GM23338 (cell line): ENCODE measurements around the gene NCKAP5. TPM values are rescaled to one million over a fixed set of nuclear protein-coding genes. Genes with fewer than 3 reads are reported as not detected.

ENCODE experiments used
- ATAC-seq: fragments of 200-7000 bp; cut with Tn5 transposase; 3 replicates; pipeline ENCODE4 v1.9.1; 2020
- DNase-seq: peaks from one replicate; pipeline ENCODE4 v3.0.0-alpha.2; 2015; ENCODE audit warnings: low spot score
- H2AFZ ChIP-seq: fragments of 200-600 bp; sonication (generic); 2 replicates; pipeline ENCODE4 v1.8.0; 2016; ENCODE audit warnings: antibody characterized with exemption, mild to moderate bottlenecking, moderate library complexity
- H3F3A ChIP-seq: fragments of 200-600 bp; sonication (generic); replicated peaks from 2 replicates; pipeline ENCODE4 v1.8.0; 2017; ENCODE audit warnings: antibody characterized with exemption, mixed run types, low read depth
- H3K27ac ChIP-seq: fragments of 200-600 bp; sonication (generic); 2 replicates; pipeline ENCODE4 v1.6.1; 2016; ENCODE audit warnings: low read depth
- H3K27me3 ChIP-seq: fragments of 200-600 bp; sonication (generic); 2 replicates; pipeline ENCODE4 v1.8.0; 2016; ENCODE audit warnings: mild to moderate bottlenecking, mixed run types, moderate library complexity; ENCODE audit not compliant: insufficient read depth
- H3K36me3 ChIP-seq: fragments of 200-600 bp; sonication (generic); 2 replicates; pipeline ENCODE4 v1.8.0; 2016; ENCODE audit warnings: mild to moderate bottlenecking; ENCODE audit not compliant: insufficient read depth
- H3K4me1 ChIP-seq: fragments of 200-600 bp; sonication (generic); 2 replicates; pipeline ENCODE4 v1.8.0; 2016; ENCODE audit warnings: mild to moderate bottlenecking, moderate library complexity; ENCODE audit not compliant: insufficient read depth
- H3K4me2 ChIP-seq: fragments of 200-600 bp; sonication (generic); 2 replicates; pipeline ENCODE4 v1.7.1; 2017; ENCODE audit warnings: mixed run types
- H3K4me3 ChIP-seq: fragments of 200-600 bp; sonication (generic); 2 replicates; pipeline ENCODE4 v1.6.1; 2016; ENCODE audit warnings: mixed run types
- H3K79me2 ChIP-seq: fragments of 200-600 bp; sonication (generic); replicated peaks from 2 replicates; pipeline ENCODE4 v1.8.0; 2017; ENCODE audit warnings: mild to moderate bottlenecking; ENCODE audit not compliant: insufficient read depth
- H3K9me2 ChIP-seq: fragments of 200-600 bp; sonication (generic); 2 replicates; pipeline ENCODE4 v1.8.0; 2017; ENCODE audit not compliant: insufficient read depth
- H4K20me1 ChIP-seq: fragments of 200-600 bp; sonication (generic); replicated peaks from 2 replicates; pipeline ENCODE4 v1.8.0; 2017; ENCODE audit warnings: mild to moderate bottlenecking; ENCODE audit not compliant: insufficient read depth
- H3K27ac Mint-ChIP-seq: 2 replicates; pipeline ENCODE4 v1.8.0; 2020; ENCODE audit warnings: inconsistent platforms, mild to moderate bottlenecking, moderate library complexity, mixed read lengths
- H3K27me3 Mint-ChIP-seq: 3 replicates; pipeline ENCODE4 v1.8.0; 2022; ENCODE audit warnings: low read depth, mild to moderate bottlenecking, moderate library complexity, mixed read lengths, inconsistent platforms; ENCODE audit not compliant: insufficient read depth, poor library complexity
- H3K36me3 Mint-ChIP-seq: 3 replicates; pipeline ENCODE4 v1.8.0; 2021; ENCODE audit warnings: low read depth, mild to moderate bottlenecking, inconsistent platforms, moderate library complexity, mixed read lengths
- H3K4me1 Mint-ChIP-seq: 3 replicates; pipeline ENCODE4 v1.8.0; 2020; ENCODE audit warnings: mild to moderate bottlenecking, inconsistent platforms, mixed read lengths
- H3K4me3 Mint-ChIP-seq: 3 replicates; pipeline ENCODE4 v1.8.0; 2021; ENCODE audit warnings: moderate library complexity, mild to moderate bottlenecking, inconsistent platforms, mixed read lengths
- H3K9me3 Mint-ChIP-seq: 3 replicates; pipeline ENCODE4 v1.8.0; 2020; ENCODE audit warnings: moderate library complexity, mild to moderate bottlenecking, inconsistent platforms, mixed read lengths
- CREB1 ChIP-seq: fragments of 250-450 bp; sonication (Bioruptor Pico); IDR thresholded peaks from 2 replicates; pipeline ENCODE4 v1.5.0; 2020; ENCODE audit warnings: low read depth, mild to moderate bottlenecking, moderate library complexity
- CTCF ChIP-seq, 2 experiments: fragments of 200-600 bp in 1 of 2; sonication (generic) in 1 of 2; conservative IDR thresholded peaks; 2 replicates each; pipeline versions ENCODE4 v1.5.1 to v1.6.1; 2016 to 2017; ENCODE audit warnings: antibody characterized with exemption in 2 of 2, low read depth in 2 of 2, mild to moderate bottlenecking in 2 of 2, moderate library complexity in 1 of 2
- EZH2phosphoT487 ChIP-seq: fragments of 200-600 bp; sonication (generic); IDR thresholded peaks from one replicate; pipeline ENCODE4 v1.8.1; 2018; ENCODE audit warnings: antibody characterized with exemption; ENCODE audit not compliant: unreplicated experiment
- NANOG ChIP-seq: IDR thresholded peaks from 2 replicates; pipeline ENCODE4 v1.6.1; 2016; ENCODE audit warnings: antibody characterized with exemption, borderline replicate concordance
- POLR2AphosphoS5 ChIP-seq: IDR thresholded peaks from 2 replicates; pipeline ENCODE4 v1.6.1; 2016; ENCODE audit warnings: antibody characterized with exemption, low read depth
- ZNF114 ChIP-seq: fragments of 250-450 bp; sonication (Bioruptor Pico); IDR thresholded peaks from 2 replicates; pipeline ENCODE4 v1.5.0; 2020; ENCODE audit warnings: mild to moderate bottlenecking, moderate library complexity
- ZNF462 ChIP-seq: fragments of 250-450 bp; sonication (Bioruptor Pico); IDR thresholded peaks from 2 replicates; pipeline ENCODE4 v1.5.0; 2020; ENCODE audit warnings: mild to moderate bottlenecking, moderate library complexity
- polyA plus RNA-seq: library from polyadenylated mRNA; unstranded; fragments of >200 nt; fragmentation: Nextera tagmentation; extraction: Ambion mirVana; gene quantifications from 2 replicates; pipeline ENCODE4 v1.2.1, GENCODE V29; 2016
- total RNA-seq: library from RNA; depleted of rRNA; stranded (reverse); fragments of >200 nt; shearing (Covaris generic); gene quantifications from 2 replicates; pipeline ENCODE4 v1.2.3, GENCODE V29; 2014

Gene NCKAP5
- total and polyA plus RNA-seq, 2 experiments from 2014 or later, result 0.34 to 0.73 TPM

- TF ChIP-seq POLR2AphosphoS5, result no peak
- TF ChIP-seq ZNF462 (CRISPR knock-in tag), result no peak
- TF ChIP-seq ZNF114 (CRISPR knock-in tag), result no peak
- TF ChIP-seq CREB1, result no peak
- no peak for TF ChIP-seq EZH2phosphoT487
- TF ChIP-seq NANOG, result no peak
Observed at GRCh38 chr2:133158024-133158423, 410.2 kb downstream of the NCKAP5 start (continued).

GRCh38 chr2:133157141-133157540 lies 411.1 kb downstream of the NCKAP5 start:
- no peaks in the 10 kb centered on the region for H4K20me1 ChIP-seq
- no peaks in the 10 kb centered on the region for H3K4me1 ChIP-seq
- H3K4me3 ChIP-seq, result no peak overlapping the region
- H3K9me3 Mint-ChIP-seq, result peaks cover 25% of the 10 kb centered on the region
- TF ChIP-seq ZNF462 (CRISPR knock-in tag) (no peak), CTCF (conservative IDR thresholded peaks at IDR 0.05; ENCODE audit: low read depth in 2 of 2) (no peak), NANOG (no peak)
- no peaks in the 10 kb centered on the region for H3K27me3 Mint-ChIP-seq
- DNase-seq (no peak), ATAC-seq (no peak)
- no peaks in the 10 kb centered on the region for H3F3A ChIP-seq
- H3K79me2 ChIP-seq, result no peaks in the 10 kb centered on the region
- H3K4me3 Mint-ChIP-seq, result no peak overlapping the region
- no peak overlapping the region for H2AFZ ChIP-seq
- no peaks in the 10 kb centered on the region for H3K4me1 Mint-ChIP-seq
- H3K4me2 ChIP-seq, result no peak overlapping the region
- no peaks in the 10 kb centered on the region for H3K36me3 ChIP-seq
- no peak overlapping the region for H3K27ac ChIP-seq
- H3K36me3 Mint-ChIP-seq, result peaks cover 10% of the 10 kb centered on the region; the same call in 2 of the 3 replicates
- H3K27ac Mint-ChIP-seq, result no peak overlapping the region
- no peaks in the 10 kb centered on the region for H3K27me3 ChIP-seq
- peaks cover 7% of the 10 kb centered on the region; the same call in 1 of the 2 replicates for H3K9me2 ChIP-seq
